H1 (cell line): ENCODE results near the gene SND1.

Source experiments
- ATF2 ChIP-seq: IDR thresholded peaks from 2 replicates; pipeline ENCODE4 v1.6.1; 2012; ENCODE audit warnings: low read length, inconsistent platforms
- CHD2 ChIP-seq: IDR thresholded peaks from 2 replicates; pipeline ENCODE4 v1.6.1; 2012; ENCODE audit warnings: low read length, improper control_type of control experiment
- CHD7 ChIP-seq: fragments of 300-600 bp; sonication (generic); IDR thresholded peaks from 2 replicates; pipeline ENCODE4 v1.7.1; 2012; ENCODE audit warnings: low read length, moderate library complexity, mild to moderate bottlenecking, inconsistent platforms; ENCODE audit not compliant: insufficient replicate concordance
- CTCF ChIP-seq, 3 experiments: IDR thresholded peaks; 1 replicate in 2 of 3; 2 replicates in 1 of 3; pipeline versions ENCODE4 v1.5.1 to v1.6.1; 2011; ENCODE audit warnings: low read length in 3 of 3, mild to moderate bottlenecking in 3 of 3, inconsistent platforms in 2 of 3, low read depth in 1 of 3, moderate library complexity in 1 of 3; ENCODE audit not compliant: insufficient read depth in 1 of 3; ENCODE audit errors: control extremely low read depth in 1 of 3
- MAFK ChIP-seq: IDR thresholded peaks from 2 replicates; pipeline ENCODE4 v1.6.1; 2012; ENCODE audit warnings: low read depth, mild to moderate bottlenecking, improper control_type of control experiment, low read length
- MAX ChIP-seq: IDR thresholded peaks from 2 replicates; pipeline ENCODE4 v1.6.1; 2012; ENCODE audit warnings: inconsistent platforms
- POLR2AphosphoS5 ChIP-seq: IDR thresholded peaks from 2 replicates; pipeline ENCODE4 v1.6.1; 2011; ENCODE audit warnings: low read depth, low read length
- RFX5 ChIP-seq: IDR thresholded peaks from 2 replicates; pipeline ENCODE4 v1.6.1; 2011; ENCODE audit warnings: low read depth, low read length, improper control_type of control experiment, borderline replicate concordance
- TAF1 ChIP-seq: IDR thresholded peaks from 2 replicates; pipeline ENCODE4 v1.6.1; 2011; ENCODE audit warnings: mild to moderate bottlenecking, low read depth, low read length
- TCF12 ChIP-seq: IDR thresholded peaks from 2 replicates; pipeline ENCODE4 v1.6.1; 2011; ENCODE audit warnings: low read depth, mild to moderate bottlenecking, low read length

- TF ChIP-seq CHD7: no peak
- no peak for TF ChIP-seq TAF1
- TF ChIP-seq CTCF (IDR thresholded peaks at IDR 0.05; ENCODE audit: control extremely low read depth in 1 of 3, insufficient read depth in 1 of 3, low read depth in 1 of 3, low read length in 3 of 3): no peak
- no peak for TF ChIP-seq RFX5
- no peak for TF ChIP-seq TCF12
- TF ChIP-seq MAFK: no peak
- no peak for TF ChIP-seq ATF2
- no peak for TF ChIP-seq MAX
- no peak for TF ChIP-seq POLR2AphosphoS5
- TF ChIP-seq CHD2: no peak
These were observed 207.3 kb downstream of the SND1 start for GRCh38 chr7:127859330-127859729.
